Measurements from ENCODE around the gene DPP9. TPM values are rescaled to one million over a fixed set of nuclear protein-coding genes. Genes with fewer than 3 reads are reported as not detected.

Gene DPP9
- total and polyA plus RNA-seq, 2 of the 13 experiments (the other 11 are each of a cell fraction or from before 2014, with no cell fraction given) = 8.4 to 25.8 TPM

GRCh38 chr19:4633140-4633967 is 90.3 kb downstream of the DPP9 start (continued):
- TF ChIP-seq, protein P1, sequence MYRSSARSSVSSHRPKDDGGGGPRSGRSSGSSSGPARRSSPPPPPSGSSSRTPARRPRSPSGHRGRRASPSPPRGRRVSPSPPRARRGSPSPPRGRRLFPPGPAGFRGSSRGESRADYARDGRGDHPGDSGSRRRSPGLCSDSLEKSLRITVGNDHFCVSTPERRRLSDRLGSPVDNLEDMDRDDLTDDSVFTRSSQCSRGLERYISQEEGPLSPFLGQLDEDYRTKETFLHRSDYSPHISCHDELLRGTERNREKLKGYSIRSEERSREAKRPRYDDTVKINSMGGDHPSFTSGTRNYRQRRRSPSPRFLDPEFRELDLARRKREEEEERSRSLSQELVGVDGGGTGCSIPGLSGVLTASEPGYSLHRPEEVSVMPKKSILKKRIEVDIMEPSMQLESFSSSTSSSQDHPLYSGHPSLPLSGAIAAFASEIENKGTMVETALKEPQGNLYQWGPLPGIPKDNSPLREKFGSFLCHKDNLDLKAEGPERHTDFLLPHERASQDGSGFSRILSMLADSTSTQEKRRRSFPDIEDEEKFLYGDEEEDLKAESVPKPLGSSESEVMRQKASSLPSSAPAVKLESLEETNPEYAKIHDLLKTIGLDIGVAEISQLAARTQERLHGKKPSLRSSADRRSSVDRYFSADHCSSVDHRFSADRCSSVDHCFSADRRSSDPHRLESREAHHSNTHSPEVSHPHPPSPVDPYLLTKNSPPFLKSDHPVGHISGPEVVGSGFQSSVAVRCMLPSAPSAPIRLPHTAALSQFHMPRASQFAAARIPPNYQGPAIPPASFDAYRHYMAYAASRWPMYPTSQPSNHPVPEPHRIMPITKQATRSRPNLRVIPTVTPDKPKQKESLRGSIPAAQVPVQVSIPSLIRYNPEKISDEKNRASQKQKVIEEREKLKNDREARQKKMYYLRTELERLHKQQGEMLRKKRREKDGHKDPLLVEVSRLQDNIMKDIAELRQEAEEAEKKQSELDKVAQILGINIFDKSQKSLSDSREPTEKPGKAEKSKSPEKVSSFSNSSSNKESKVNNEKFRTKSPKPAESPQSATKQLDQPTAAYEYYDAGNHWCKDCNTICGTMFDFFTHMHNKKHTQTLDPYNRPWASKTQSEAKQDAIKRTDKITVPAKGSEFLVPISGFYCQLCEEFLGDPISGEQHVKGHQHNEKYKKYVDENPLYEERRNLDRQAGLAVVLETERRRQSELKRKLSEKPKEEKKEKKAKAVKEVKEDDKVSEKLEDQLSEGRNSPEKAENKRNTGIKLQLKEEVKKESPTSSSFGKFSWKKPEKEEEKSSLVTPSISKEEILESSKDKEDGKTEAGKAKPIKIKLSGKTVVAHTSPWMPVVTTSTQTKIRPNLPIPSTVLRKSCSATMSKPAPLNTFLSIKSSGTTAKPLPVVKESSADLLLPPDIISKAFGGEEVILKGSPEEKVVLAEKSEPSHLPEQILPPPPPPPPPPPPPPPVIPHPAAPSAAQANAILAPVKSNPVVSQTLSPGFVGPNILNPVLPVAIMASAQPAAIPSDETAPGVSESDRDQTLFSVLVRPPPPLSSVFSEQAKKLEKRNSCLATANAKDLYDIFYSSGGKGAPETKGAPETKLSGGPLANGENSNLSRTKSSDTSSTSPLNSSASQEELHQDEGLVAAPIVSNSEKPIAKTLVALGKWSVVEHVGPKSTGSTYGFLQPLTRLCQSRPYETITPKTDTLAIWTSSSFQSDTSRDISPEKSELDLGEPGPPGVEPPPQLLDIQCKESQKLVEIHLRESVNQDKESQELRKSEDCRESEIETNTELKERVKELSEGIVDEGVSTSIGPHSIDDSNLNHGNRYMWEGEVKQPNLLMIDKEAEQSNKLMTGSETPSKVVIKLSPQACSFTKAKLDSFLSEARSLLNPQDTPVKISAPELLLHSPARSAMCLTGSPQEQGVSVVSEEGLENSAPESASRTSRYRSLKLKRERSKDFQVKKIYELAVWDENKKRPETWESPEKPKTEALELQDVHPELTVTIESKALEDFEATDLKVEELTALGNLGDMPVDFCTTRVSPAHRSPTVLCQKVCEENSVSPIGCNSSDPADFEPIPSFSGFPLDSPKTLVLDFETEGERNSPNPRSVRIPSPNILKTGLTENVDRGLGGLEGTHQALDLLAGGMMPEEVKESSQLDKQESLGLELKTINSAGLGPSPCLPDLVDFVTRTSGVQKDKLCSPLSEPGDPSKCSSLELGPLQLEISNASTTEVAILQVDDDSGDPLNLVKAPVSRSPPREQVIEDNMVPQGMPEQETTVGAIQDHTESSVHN (CRISPR knock-in tag; IDR thresholded peaks at IDR 0.05) = no peak
- TF ChIP-seq SPEN (CRISPR knock-in tag; IDR thresholded peaks at IDR 0.05; ENCODE audit: low read depth) = no peak
- TF ChIP-seq, protein P2, sequence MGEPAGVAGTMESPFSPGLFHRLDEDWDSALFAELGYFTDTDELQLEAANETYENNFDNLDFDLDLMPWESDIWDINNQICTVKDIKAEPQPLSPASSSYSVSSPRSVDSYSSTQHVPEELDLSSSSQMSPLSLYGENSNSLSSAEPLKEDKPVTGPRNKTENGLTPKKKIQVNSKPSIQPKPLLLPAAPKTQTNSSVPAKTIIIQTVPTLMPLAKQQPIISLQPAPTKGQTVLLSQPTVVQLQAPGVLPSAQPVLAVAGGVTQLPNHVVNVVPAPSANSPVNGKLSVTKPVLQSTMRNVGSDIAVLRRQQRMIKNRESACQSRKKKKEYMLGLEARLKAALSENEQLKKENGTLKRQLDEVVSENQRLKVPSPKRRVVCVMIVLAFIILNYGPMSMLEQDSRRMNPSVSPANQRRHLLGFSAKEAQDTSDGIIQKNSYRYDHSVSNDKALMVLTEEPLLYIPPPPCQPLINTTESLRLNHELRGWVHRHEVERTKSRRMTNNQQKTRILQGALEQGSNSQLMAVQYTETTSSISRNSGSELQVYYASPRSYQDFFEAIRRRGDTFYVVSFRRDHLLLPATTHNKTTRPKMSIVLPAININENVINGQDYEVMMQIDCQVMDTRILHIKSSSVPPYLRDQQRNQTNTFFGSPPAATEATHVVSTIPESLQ (CRISPR knock-in tag; conservative IDR thresholded peaks at IDR 0.05) = no peak
- no peak for TF ChIP-seq ZNF225 (CRISPR knock-in tag; IDR thresholded peaks at IDR 0.05)
- TF ChIP-seq ZBTB1 (CRISPR knock-in tag; IDR thresholded peaks at IDR 0.05; ENCODE audit: borderline replicate concordance) = no peak
- no peak for TF ChIP-seq ZNF335 (CRISPR knock-in tag; IDR thresholded peaks at IDR 0.05)
- TF ChIP-seq ZNF614 (CRISPR knock-in tag; IDR thresholded peaks at IDR 0.05; ENCODE audit: borderline replicate concordance) = no peak
- TF ChIP-seq FOXM1 (CRISPR knock-in tag; IDR thresholded peaks at IDR 0.05) = no peak
- TF ChIP-seq ZNF558 (CRISPR knock-in tag; IDR thresholded peaks at IDR 0.05; ENCODE audit: borderline replicate concordance) = no peak
- TF ChIP-seq KMT2B (CRISPR knock-in tag; IDR thresholded peaks at IDR 0.05) = no peak
- no peak for TF ChIP-seq ZSCAN20 (CRISPR knock-in tag; IDR thresholded peaks at IDR 0.05; ENCODE audit: borderline replicate concordance)
- no peak for TF ChIP-seq ZNF724P (CRISPR knock-in tag; IDR thresholded peaks at IDR 0.05; ENCODE audit: borderline replicate concordance)
- no peak; the same call in 1 of the 2 replicates for TF ChIP-seq ESRRA (CRISPR knock-in tag; IDR thresholded peaks at IDR 0.05; ENCODE audit: low read depth)
- no peak for TF ChIP-seq BHLHE40 (IDR thresholded peaks at IDR 0.05; ENCODE audit: low read length)
- TF ChIP-seq ATRX (CRISPR knock-in tag; IDR thresholded peaks at IDR 0.05; ENCODE audit: borderline replicate concordance) = no peak
- TF ChIP-seq ATF7 (IDR thresholded peaks at IDR 0.05) = no peak
- no peak for TF ChIP-seq ATF7 (CRISPR knock-in tag; IDR thresholded peaks at IDR 0.05)
- TF ChIP-seq ZNF589 (CRISPR knock-in tag; conservative IDR thresholded peaks at IDR 0.05) = no peak
